Measurements from ENCODE around the gene SLC27A2. TPM values are rescaled to one million over a fixed set of nuclear protein-coding genes. Genes with fewer than 3 reads are reported as not detected.

SLC27A2 gene
- total and polyA plus RNA-seq, 2 donors (not counting 1 experiment from before 2014, with no cell fraction given) = 0.39 to 0.49 TPM

DNA sequence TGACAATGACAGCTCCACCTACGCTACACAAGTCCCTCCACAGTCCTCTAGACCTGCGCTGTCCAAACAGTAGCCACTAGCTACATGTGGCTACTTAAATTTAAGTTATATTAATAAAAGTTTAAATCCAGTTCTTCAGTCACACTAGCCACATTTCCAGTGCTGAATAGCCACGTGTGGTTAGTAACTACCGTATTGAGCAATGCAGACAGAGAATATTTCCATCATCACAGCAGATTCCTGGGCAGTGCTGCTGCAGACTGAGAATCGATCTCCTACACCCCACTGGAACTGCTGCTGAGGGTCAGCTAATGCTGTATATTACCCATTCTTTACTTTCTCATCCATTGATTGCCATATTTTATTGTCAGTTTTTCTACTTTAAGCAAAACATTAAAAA is 42.6 kb downstream of the SLC27A2 start:
- no peak overlapping the region for H3K4me3 Mint-ChIP-seq
- Histone ChIP-seq H2AFZ (ENCODE audit: insufficient read depth, low read depth, low read length, poor library complexity, severe bottlenecking) (no peak overlapping the region), H3K27ac (ENCODE audit: low read length in 2 of 2) (no peak overlapping the region), H4K20me1 (ENCODE audit: control insufficient read depth, insufficient read depth, low read length, poor library complexity, severe bottlenecking) (no peaks in the 10 kb centered on the region), H3K79me2 (ENCODE audit: control insufficient read depth, insufficient read depth, low read length) (no peaks in the 10 kb centered on the region), H3K9me3 (ENCODE audit: control extremely low read depth in 1 of 3, control insufficient read depth in 2 of 3, insufficient read depth in 1 of 3, low read length in 2 of 3) (no peaks in the 10 kb centered on the region), H3K27me3 (replicated peaks in 1 of 4; ENCODE audit: control extremely low read depth in 1 of 4, control insufficient read depth in 3 of 4, insufficient read depth in 4 of 4, low read length in 3 of 4) (no peaks in the 10 kb centered on the region), H3K4me2 (replicated peaks; ENCODE audit: low read depth, low read length, poor library complexity, severe bottlenecking) (no peak overlapping the region), H3K9ac (ENCODE audit: low read length) (no peak overlapping the region), H3K4me3 (ENCODE audit: control extremely low read depth in 1 of 5, extremely low read depth in 1 of 5, insufficient read depth in 1 of 5, low read depth in 2 of 5, low read length in 4 of 5) (no peak overlapping the region), H3K4me1 (ENCODE audit: control insufficient read depth in 2 of 2, insufficient read depth in 2 of 2, low read length in 2 of 2) (no peaks in the 10 kb centered on the region), H3K36me3 (replicated peaks in 1 of 2; ENCODE audit: control extremely low read depth in 1 of 2, control insufficient read depth in 1 of 2, extremely low read depth in 1 of 2, insufficient read depth in 2 of 2, low read length in 1 of 2) (no peaks in the 10 kb centered on the region)
- WGBS (ENCODE audit: insufficient coverage) = 100% methylated on average over 2 of the region's 5 CpGs
- intact Hi-C loops (cut with micrococcal nuclease) = no loop called here
- CTCF ChIA-PET = no interaction called here
- peaks cover 4% of the 10 kb centered on the region for H3K4me1 Mint-ChIP-seq
- H3K27me3 Mint-ChIP-seq = no peaks in the 10 kb centered on the region
- POLR2A ChIA-PET = no interaction called here
- H3K9me3 Mint-ChIP-seq (ENCODE audit: insufficient read depth) = no peaks in the 10 kb centered on the region
- H3K27ac Mint-ChIP-seq = no peak overlapping the region
- ATAC-seq (ENCODE audit: low read depth) = no peak
- no peak for DNase-seq
- TF ChIP-seq EZH2 (IDR thresholded peaks at IDR 0.05; ENCODE audit: borderline replicate concordance, insufficient read depth, low read depth, low read length, poor library complexity, severe bottlenecking) = no peak
- TF ChIP-seq, protein P1, sequence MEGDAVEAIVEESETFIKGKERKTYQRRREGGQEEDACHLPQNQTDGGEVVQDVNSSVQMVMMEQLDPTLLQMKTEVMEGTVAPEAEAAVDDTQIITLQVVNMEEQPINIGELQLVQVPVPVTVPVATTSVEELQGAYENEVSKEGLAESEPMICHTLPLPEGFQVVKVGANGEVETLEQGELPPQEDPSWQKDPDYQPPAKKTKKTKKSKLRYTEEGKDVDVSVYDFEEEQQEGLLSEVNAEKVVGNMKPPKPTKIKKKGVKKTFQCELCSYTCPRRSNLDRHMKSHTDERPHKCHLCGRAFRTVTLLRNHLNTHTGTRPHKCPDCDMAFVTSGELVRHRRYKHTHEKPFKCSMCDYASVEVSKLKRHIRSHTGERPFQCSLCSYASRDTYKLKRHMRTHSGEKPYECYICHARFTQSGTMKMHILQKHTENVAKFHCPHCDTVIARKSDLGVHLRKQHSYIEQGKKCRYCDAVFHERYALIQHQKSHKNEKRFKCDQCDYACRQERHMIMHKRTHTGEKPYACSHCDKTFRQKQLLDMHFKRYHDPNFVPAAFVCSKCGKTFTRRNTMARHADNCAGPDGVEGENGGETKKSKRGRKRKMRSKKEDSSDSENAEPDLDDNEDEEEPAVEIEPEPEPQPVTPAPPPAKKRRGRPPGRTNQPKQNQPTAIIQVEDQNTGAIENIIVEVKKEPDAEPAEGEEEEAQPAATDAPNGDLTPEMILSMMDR (IDR thresholded peaks at IDR 0.05) = no peak

DNA sequence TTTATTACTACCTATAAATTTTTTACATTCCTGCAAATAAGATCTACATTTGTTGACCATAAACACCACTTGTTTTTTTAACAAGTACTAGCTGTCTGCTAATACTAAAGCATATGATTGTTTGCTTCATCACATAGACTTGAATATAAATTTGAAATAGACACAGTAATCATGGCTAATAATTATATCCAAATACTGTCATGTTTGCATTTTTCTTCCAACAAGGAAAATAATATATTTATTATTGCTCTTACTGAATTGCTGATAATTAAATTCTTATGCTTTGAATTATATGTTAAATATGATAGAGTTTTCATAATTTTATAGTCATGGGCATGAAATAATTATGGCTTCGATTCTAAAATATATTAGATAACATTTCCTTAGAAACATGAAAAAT is 43.1 kb downstream of the SLC27A2 start:
- no peak overlapping the region for H3K4me3 Mint-ChIP-seq
- no peaks in the 10 kb centered on the region for H3K9me3 ChIP-seq (ENCODE audit: control extremely low read depth in 1 of 3, control insufficient read depth in 2 of 3, insufficient read depth in 1 of 3, low read length in 2 of 3)
- H3K27ac ChIP-seq (ENCODE audit: low read length in 2 of 2) = no peak overlapping the region
- no peak overlapping the region for H3K9ac ChIP-seq (ENCODE audit: low read length)
- no peaks in the 10 kb centered on the region for H3K27me3 Mint-ChIP-seq
- TF ChIP-seq, protein P1 (IDR thresholded peaks at IDR 0.05) = no peak
- TF ChIP-seq EZH2 (IDR thresholded peaks at IDR 0.05; ENCODE audit: borderline replicate concordance, insufficient read depth, low read depth, low read length, poor library complexity, severe bottlenecking) = no peak
- H3K4me3 ChIP-seq (ENCODE audit: control extremely low read depth in 1 of 5, extremely low read depth in 1 of 5, insufficient read depth in 1 of 5, low read depth in 2 of 5, low read length in 4 of 5) = no peak overlapping the region
- H3K27me3 ChIP-seq (replicated peaks in 1 of 4; ENCODE audit: control extremely low read depth in 1 of 4, control insufficient read depth in 3 of 4, insufficient read depth in 4 of 4, low read length in 3 of 4) = no peaks in the 10 kb centered on the region
- no peak overlapping the region for H3K27ac Mint-ChIP-seq
- intact Hi-C loops (cut with micrococcal nuclease) = no loop called here
- no peaks in the 10 kb centered on the region for H3K36me3 ChIP-seq (replicated peaks in 1 of 2; ENCODE audit: control extremely low read depth in 1 of 2, control insufficient read depth in 1 of 2, extremely low read depth in 1 of 2, insufficient read depth in 2 of 2, low read length in 1 of 2)
- no peaks in the 10 kb centered on the region for H3K79me2 ChIP-seq (ENCODE audit: control insufficient read depth, insufficient read depth, low read length)
- H3K4me2 ChIP-seq (replicated peaks; ENCODE audit: low read depth, low read length, poor library complexity, severe bottlenecking) = no peak overlapping the region
- no peak for DNase-seq
- no CpG with 5 or more reads among the region's 1 CpG for WGBS (ENCODE audit: insufficient coverage)
- H3K4me1 Mint-ChIP-seq = peaks cover 4% of the 10 kb centered on the region
- H4K20me1 ChIP-seq (ENCODE audit: control insufficient read depth, insufficient read depth, low read length, poor library complexity, severe bottlenecking) = no peaks in the 10 kb centered on the region
- no peaks in the 10 kb centered on the region for H3K4me1 ChIP-seq (ENCODE audit: control insufficient read depth in 2 of 2, insufficient read depth in 2 of 2, low read length in 2 of 2)
- no peak overlapping the region for H2AFZ ChIP-seq (ENCODE audit: insufficient read depth, low read depth, low read length, poor library complexity, severe bottlenecking)
- no peaks in the 10 kb centered on the region for H3K9me3 Mint-ChIP-seq (ENCODE audit: insufficient read depth)
- POLR2A ChIA-PET = no interaction called here
- CTCF ChIA-PET = no interaction called here
- no peak for ATAC-seq (ENCODE audit: low read depth)

Measured in B cell (primary cell).